GM23338 (cell line): ENCODE data around the gene WDR54. TPM values are rescaled to one million over a fixed set of nuclear protein-coding genes. Genes with fewer than 3 reads are reported as not detected.
A peak's percentile ranks its signal among the peaks of the same experiment; 100 is the strongest.

Experiments
- ATAC-seq: fragments of 200-7000 bp; cut with Tn5 transposase; 3 replicates; pipeline ENCODE4 v1.9.1; 2020
- DNase-seq: peaks from one replicate; pipeline ENCODE4 v3.0.0-alpha.2; 2015; ENCODE audit warnings: low spot score
- H2AFZ ChIP-seq: fragments of 200-600 bp; sonication (generic); 2 replicates; pipeline ENCODE4 v1.8.0; 2016; ENCODE audit warnings: antibody characterized with exemption, mild to moderate bottlenecking, moderate library complexity
- H3F3A ChIP-seq: fragments of 200-600 bp; sonication (generic); replicated peaks from 2 replicates; pipeline ENCODE4 v1.8.0; 2017; ENCODE audit warnings: antibody characterized with exemption, mixed run types, low read depth
- H3K27ac ChIP-seq: fragments of 200-600 bp; sonication (generic); 2 replicates; pipeline ENCODE4 v1.6.1; 2016; ENCODE audit warnings: low read depth
- H3K27me3 ChIP-seq: fragments of 200-600 bp; sonication (generic); 2 replicates; pipeline ENCODE4 v1.8.0; 2016; ENCODE audit warnings: mild to moderate bottlenecking, mixed run types, moderate library complexity; ENCODE audit not compliant: insufficient read depth
- H3K36me3 ChIP-seq: fragments of 200-600 bp; sonication (generic); 2 replicates; pipeline ENCODE4 v1.8.0; 2016; ENCODE audit warnings: mild to moderate bottlenecking; ENCODE audit not compliant: insufficient read depth
- H3K4me1 ChIP-seq: fragments of 200-600 bp; sonication (generic); 2 replicates; pipeline ENCODE4 v1.8.0; 2016; ENCODE audit warnings: mild to moderate bottlenecking, moderate library complexity; ENCODE audit not compliant: insufficient read depth
- H3K4me2 ChIP-seq: fragments of 200-600 bp; sonication (generic); 2 replicates; pipeline ENCODE4 v1.7.1; 2017; ENCODE audit warnings: mixed run types
- H3K4me3 ChIP-seq: fragments of 200-600 bp; sonication (generic); 2 replicates; pipeline ENCODE4 v1.6.1; 2016; ENCODE audit warnings: mixed run types
- H3K79me2 ChIP-seq: fragments of 200-600 bp; sonication (generic); replicated peaks from 2 replicates; pipeline ENCODE4 v1.8.0; 2017; ENCODE audit warnings: mild to moderate bottlenecking; ENCODE audit not compliant: insufficient read depth
- H3K9me2 ChIP-seq: fragments of 200-600 bp; sonication (generic); 2 replicates; pipeline ENCODE4 v1.8.0; 2017; ENCODE audit not compliant: insufficient read depth
- H4K20me1 ChIP-seq: fragments of 200-600 bp; sonication (generic); replicated peaks from 2 replicates; pipeline ENCODE4 v1.8.0; 2017; ENCODE audit warnings: mild to moderate bottlenecking; ENCODE audit not compliant: insufficient read depth
- H3K27ac Mint-ChIP-seq: 2 replicates; pipeline ENCODE4 v1.8.0; 2020; ENCODE audit warnings: inconsistent platforms, mild to moderate bottlenecking, moderate library complexity, mixed read lengths
- H3K27me3 Mint-ChIP-seq: 3 replicates; pipeline ENCODE4 v1.8.0; 2022; ENCODE audit warnings: low read depth, mild to moderate bottlenecking, moderate library complexity, mixed read lengths, inconsistent platforms; ENCODE audit not compliant: insufficient read depth, poor library complexity
- H3K36me3 Mint-ChIP-seq: 3 replicates; pipeline ENCODE4 v1.8.0; 2021; ENCODE audit warnings: low read depth, mild to moderate bottlenecking, inconsistent platforms, moderate library complexity, mixed read lengths
- H3K4me1 Mint-ChIP-seq: 3 replicates; pipeline ENCODE4 v1.8.0; 2020; ENCODE audit warnings: mild to moderate bottlenecking, inconsistent platforms, mixed read lengths
- H3K4me3 Mint-ChIP-seq: 3 replicates; pipeline ENCODE4 v1.8.0; 2021; ENCODE audit warnings: moderate library complexity, mild to moderate bottlenecking, inconsistent platforms, mixed read lengths
- H3K9me3 Mint-ChIP-seq: 3 replicates; pipeline ENCODE4 v1.8.0; 2020; ENCODE audit warnings: moderate library complexity, mild to moderate bottlenecking, inconsistent platforms, mixed read lengths
- JUNB ChIP-seq: IDR thresholded peaks from one replicate; pipeline ENCODE4 v1.6.1; 2016; ENCODE audit warnings: antibody characterized with exemption; ENCODE audit not compliant: unreplicated experiment
- ZNF114 ChIP-seq: fragments of 250-450 bp; sonication (Bioruptor Pico); IDR thresholded peaks from 2 replicates; pipeline ENCODE4 v1.5.0; 2020; ENCODE audit warnings: mild to moderate bottlenecking, moderate library complexity
- ZNF331 ChIP-seq: fragments of 250-450 bp; sonication (Bioruptor Pico); IDR thresholded peaks from 2 replicates; pipeline ENCODE4 v1.5.0; 2020; ENCODE audit warnings: low read depth, mild to moderate bottlenecking, moderate library complexity
- polyA plus RNA-seq: library from polyadenylated mRNA; unstranded; fragments of >200 nt; fragmentation: Nextera tagmentation; extraction: Ambion mirVana; gene quantifications from 2 replicates; pipeline ENCODE4 v1.2.1, GENCODE V29; 2016
- total RNA-seq: library from RNA; depleted of rRNA; stranded (reverse); fragments of >200 nt; shearing (Covaris generic); gene quantifications from 2 replicates; pipeline ENCODE4 v1.2.3, GENCODE V29; 2014
- TF ChIP-seq, protein P1 (sequence below): IDR thresholded peaks from one replicate; pipeline ENCODE4 v1.6.1; 2018; ENCODE audit warnings: antibody characterized with exemption; ENCODE audit not compliant: unreplicated experiment
- TF ChIP-seq, protein P2 (sequence below): IDR thresholded peaks from 2 replicates; pipeline ENCODE4 v1.6.1; 2016; ENCODE audit warnings: antibody characterized with exemption
- TF ChIP-seq, protein P3 (sequence below): fragments of 250-450 bp; sonication (Bioruptor Pico); IDR thresholded peaks from 2 replicates; pipeline ENCODE4 v1.5.0; 2020; ENCODE audit warnings: mild to moderate bottlenecking, moderate library complexity

WDR54 gene
- total and polyA plus RNA-seq, 2 experiments from 2014 or later = 41.3 to 42.6 TPM

DNA sequence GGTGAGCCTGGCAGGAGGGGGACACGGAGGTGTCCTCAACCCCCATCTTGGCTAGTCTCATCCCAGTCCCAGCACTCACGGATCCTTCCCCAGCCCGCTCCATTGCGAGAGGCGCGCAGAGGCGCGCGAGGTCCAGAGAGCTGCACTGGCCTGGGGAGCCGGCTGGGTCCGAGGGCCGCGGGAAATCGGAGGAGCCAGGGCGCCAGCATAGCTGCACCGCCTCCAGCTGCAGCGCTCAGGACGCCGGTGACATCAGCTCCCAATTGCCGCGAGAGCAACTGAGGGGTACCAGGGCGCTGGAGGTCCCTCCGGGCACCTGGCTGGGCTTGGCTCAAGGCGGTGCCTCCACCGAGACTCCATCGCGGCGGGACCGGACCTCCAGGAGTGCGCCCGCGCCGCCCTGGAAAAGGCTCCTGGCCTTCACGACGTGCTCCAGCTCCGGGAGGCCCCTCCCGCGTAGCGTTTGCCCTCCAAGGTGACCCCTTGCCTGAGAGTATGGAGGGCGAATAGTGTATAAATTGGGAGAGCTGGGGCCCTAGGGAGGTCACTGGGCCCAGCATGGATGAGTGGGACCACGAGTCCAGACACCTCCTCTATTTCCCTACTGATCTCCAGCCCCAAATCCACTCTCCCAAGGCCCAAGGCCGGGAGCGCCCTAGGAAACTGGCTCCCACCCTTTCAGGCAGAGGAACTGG, 14.7 kb downstream of the WDR54 start (continued):
- TF ChIP-seq, protein P1, sequence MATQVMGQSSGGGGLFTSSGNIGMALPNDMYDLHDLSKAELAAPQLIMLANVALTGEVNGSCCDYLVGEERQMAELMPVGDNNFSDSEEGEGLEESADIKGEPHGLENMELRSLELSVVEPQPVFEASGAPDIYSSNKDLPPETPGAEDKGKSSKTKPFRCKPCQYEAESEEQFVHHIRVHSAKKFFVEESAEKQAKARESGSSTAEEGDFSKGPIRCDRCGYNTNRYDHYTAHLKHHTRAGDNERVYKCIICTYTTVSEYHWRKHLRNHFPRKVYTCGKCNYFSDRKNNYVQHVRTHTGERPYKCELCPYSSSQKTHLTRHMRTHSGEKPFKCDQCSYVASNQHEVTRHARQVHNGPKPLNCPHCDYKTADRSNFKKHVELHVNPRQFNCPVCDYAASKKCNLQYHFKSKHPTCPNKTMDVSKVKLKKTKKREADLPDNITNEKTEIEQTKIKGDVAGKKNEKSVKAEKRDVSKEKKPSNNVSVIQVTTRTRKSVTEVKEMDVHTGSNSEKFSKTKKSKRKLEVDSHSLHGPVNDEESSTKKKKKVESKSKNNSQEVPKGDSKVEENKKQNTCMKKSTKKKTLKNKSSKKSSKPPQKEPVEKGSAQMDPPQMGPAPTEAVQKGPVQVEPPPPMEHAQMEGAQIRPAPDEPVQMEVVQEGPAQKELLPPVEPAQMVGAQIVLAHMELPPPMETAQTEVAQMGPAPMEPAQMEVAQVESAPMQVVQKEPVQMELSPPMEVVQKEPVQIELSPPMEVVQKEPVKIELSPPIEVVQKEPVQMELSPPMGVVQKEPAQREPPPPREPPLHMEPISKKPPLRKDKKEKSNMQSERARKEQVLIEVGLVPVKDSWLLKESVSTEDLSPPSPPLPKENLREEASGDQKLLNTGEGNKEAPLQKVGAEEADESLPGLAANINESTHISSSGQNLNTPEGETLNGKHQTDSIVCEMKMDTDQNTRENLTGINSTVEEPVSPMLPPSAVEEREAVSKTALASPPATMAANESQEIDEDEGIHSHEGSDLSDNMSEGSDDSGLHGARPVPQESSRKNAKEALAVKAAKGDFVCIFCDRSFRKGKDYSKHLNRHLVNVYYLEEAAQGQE = no peak
- TF ChIP-seq JUNB (no peak), ZNF331 (CRISPR knock-in tag) (no peak)
- TF ChIP-seq, protein P2, sequence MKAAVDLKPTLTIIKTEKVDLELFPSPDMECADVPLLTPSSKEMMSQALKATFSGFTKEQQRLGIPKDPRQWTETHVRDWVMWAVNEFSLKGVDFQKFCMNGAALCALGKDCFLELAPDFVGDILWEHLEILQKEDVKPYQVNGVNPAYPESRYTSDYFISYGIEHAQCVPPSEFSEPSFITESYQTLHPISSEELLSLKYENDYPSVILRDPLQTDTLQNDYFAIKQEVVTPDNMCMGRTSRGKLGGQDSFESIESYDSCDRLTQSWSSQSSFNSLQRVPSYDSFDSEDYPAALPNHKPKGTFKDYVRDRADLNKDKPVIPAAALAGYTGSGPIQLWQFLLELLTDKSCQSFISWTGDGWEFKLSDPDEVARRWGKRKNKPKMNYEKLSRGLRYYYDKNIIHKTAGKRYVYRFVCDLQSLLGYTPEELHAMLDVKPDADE = no peak

DNA sequence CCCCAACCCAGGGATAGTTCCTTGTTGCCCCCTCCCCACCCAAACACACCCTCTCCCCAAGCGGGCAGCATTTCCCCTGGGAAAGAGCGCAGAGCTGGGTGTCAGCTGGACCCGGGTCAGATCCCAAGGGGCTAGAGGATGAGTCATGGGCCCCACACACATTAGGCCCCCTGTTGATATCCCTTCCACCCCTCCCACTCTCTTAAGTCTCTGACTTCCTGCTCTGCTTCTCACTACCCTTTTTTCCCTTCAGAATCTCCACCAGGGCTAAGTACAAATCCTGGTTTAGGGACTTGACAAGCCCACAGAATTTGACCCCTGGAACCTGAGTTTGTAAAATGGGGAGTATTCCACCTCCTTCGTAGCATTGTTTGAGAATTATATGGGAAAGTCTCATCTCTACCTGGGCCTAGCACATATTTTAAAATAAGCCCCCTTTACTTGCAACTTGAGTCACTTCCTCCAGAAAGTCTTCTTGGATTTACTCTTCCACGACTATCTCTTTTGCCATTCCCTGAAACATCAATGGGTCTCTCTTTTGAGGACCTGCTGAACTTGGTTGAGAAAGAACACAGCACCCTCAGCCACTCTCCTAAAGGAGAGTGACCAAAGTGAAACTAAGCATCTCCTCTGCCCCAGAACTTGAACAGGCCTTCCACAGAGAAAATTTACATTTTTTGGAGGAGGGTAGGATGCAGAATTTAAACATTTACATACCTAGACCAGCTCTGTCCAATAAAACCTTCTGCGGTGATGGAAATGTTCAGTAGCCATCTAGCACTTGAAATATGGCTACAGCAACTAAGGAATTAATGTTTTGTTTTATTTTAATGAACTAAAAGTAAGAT, 15.5 kb downstream of the WDR54 start:
- H3K27ac Mint-ChIP-seq = no peak overlapping the region
- H3K27me3 ChIP-seq = no peaks in the 10 kb centered on the region
- no peak overlapping the region; the same call in 1 of the 2 replicates for H2AFZ ChIP-seq
- H3K4me1 ChIP-seq = peaks cover 35% of the 10 kb centered on the region
- H3K4me3 ChIP-seq = peak overlapping the region; percentile 50
- peaks cover 20% of the 10 kb centered on the region for H3K27me3 Mint-ChIP-seq
- peaks cover 60% of the 10 kb centered on the region for H3K79me2 ChIP-seq
- no peaks in the 10 kb centered on the region for H3K36me3 ChIP-seq
- peak overlapping the region; percentile 73 for H3K4me2 ChIP-seq
- peaks cover 34% of the 10 kb centered on the region for H4K20me1 ChIP-seq
- no peaks in the 10 kb centered on the region for H3K9me2 ChIP-seq
- H3K4me1 Mint-ChIP-seq = peaks cover 40% of the 10 kb centered on the region
- H3K27ac ChIP-seq = 0 out of 2 replicates have a peak overlapping the region, but pooled peaks have one; percentile 45
- ATAC-seq (no peak; the same call in 2 of the 3 replicates), DNase-seq (peak; percentile 66)
- H3K36me3 Mint-ChIP-seq = peaks cover 33% of the 10 kb centered on the region
- peaks cover 11% of the 10 kb centered on the region for H3F3A ChIP-seq
- peak overlapping the region; percentile 9; the same call in 1 of the 3 replicates for H3K4me3 Mint-ChIP-seq
- TF ChIP-seq ZNF114 (CRISPR knock-in tag) = no peak
- TF ChIP-seq, protein P2 = no peak
- TF ChIP-seq, protein P3, sequence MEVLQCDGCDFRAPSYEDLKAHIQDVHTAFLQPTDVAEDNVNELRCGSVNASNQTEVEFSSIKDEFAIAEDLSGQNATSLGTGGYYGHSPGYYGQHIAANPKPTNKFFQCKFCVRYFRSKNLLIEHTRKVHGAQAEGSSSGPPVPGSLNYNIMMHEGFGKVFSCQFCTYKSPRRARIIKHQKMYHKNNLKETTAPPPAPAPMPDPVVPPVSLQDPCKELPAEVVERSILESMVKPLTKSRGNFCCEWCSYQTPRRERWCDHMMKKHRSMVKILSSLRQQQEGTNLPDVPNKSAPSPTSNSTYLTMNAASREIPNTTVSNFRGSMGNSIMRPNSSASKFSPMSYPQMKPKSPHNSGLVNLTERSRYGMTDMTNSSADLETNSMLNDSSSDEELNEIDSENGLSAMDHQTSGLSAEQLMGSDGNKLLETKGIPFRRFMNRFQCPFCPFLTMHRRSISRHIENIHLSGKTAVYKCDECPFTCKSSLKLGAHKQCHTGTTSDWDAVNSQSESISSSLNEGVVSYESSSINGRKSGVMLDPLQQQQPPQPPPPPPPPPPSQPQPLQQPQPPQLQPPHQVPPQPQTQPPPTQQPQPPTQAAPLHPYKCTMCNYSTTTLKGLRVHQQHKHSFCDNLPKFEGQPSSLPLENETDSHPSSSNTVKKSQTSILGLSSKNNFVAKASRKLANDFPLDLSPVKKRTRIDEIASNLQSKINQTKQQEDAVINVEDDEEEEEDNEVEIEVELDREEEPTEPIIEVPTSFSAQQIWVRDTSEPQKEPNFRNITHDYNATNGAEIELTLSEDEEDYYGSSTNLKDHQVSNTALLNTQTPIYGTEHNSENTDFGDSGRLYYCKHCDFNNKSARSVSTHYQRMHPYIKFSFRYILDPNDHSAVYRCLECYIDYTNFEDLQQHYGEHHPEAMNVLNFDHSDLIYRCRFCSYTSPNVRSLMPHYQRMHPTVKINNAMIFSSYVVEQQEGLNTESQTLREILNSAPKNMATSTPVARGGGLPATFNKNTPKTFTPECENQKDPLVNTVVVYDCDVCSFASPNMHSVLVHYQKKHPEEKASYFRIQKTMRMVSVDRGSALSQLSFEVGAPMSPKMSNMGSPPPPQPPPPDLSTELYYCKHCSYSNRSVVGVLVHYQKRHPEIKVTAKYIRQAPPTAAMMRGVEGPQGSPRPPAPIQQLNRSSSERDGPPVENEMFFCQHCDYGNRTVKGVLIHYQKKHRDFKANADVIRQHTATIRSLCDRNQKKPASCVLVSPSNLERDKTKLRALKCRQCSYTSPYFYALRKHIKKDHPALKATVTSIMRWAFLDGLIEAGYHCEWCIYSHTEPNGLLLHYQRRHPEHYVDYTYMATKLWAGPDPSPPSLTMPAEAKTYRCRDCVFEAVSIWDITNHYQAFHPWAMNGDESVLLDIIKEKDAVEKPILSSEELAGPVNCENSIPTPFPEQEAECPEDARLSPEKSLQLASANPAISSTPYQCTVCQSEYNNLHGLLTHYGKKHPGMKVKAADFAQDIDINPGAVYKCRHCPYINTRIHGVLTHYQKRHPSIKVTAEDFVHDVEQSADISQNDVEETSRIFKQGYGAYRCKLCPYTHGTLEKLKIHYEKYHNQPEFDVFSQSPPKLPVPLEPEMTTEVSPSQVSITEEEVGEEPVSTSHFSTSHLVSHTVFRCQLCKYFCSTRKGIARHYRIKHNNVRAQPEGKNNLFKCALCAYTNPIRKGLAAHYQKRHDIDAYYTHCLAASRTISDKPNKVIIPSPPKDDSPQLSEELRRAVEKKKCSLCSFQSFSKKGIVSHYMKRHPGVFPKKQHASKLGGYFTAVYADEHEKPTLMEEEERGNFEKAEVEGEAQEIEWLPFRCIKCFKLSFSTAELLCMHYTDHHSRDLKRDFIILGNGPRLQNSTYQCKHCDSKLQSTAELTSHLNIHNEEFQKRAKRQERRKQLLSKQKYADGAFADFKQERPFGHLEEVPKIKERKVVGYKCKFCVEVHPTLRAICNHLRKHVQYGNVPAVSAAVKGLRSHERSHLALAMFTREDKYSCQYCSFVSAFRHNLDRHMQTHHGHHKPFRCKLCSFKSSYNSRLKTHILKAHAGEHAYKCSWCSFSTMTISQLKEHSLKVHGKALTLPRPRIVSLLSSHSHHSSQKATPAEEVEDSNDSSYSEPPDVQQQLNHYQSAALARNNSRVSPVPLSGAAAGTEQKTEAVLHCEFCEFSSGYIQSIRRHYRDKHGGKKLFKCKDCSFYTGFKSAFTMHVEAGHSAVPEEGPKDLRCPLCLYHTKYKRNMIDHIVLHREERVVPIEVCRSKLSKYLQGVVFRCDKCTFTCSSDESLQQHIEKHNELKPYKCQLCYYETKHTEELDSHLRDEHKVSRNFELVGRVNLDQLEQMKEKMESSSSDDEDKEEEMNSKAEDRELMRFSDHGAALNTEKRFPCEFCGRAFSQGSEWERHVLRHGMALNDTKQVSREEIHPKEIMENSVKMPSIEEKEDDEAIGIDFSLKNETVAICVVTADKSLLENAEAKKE = no peak
- H3K9me3 Mint-ChIP-seq = no peaks in the 10 kb centered on the region
